Uterus (tissue), 4 donors: ENCODE data around the gene EIF2S3. TPM values are rescaled to one million over a fixed set of nuclear protein-coding genes. Genes with fewer than 3 reads are reported as not detected.

Experiments used
- DNase-seq, 2 donors: peaks; one replicate each; pipeline ENCODE4 v3.0.0-alpha.2; 2019 to 2020
- H3K27ac ChIP-seq, 2 donors: fragments of 200-600 bp; sonication (generic); 1 replicate in 1 of 2; 2 replicates in 1 of 2; pipeline ENCODE4 v1.5.1; 2016 to 2018
- H3K27me3 ChIP-seq, 2 donors: fragments of 200-600 bp; sonication (generic); one replicate each; pipeline ENCODE4 v1.5.1; 2018 to 2019; ENCODE audit warnings: control low read depth in 1 of 2
- H3K36me3 ChIP-seq, 2 donors: fragments of 200-600 bp; sonication (generic); one replicate each; pipeline ENCODE4 v1.5.1; 2019; ENCODE audit warnings: control low read depth in 1 of 2
- H3K4me1 ChIP-seq, 2 donors: fragments of 200-600 bp; sonication (generic); one replicate each; pipeline ENCODE4 v1.5.1; 2018 to 2019; ENCODE audit warnings: control low read depth in 1 of 2
- H3K4me3 ChIP-seq, 2 donors: fragments of 200-600 bp; sonication (generic); 1 replicate in 1 of 2; 2 replicates in 1 of 2; pipeline ENCODE4 v1.5.1; 2018 to 2019; ENCODE audit warnings: mild to moderate bottlenecking in 1 of 2
- H3K9me3 ChIP-seq, 2 donors: fragments of 200-600 bp; sonication (generic); one replicate each; pipeline ENCODE4 v1.5.1; 2019; ENCODE audit warnings: control low read depth in 1 of 2
- CTCF ChIP-seq, 4 experiments: fragments of 200-600 bp in 2 of 4; fragments of 450-650 bp in 2 of 4; sonication (generic) in 2 of 4; IDR thresholded peaks; one replicate each; pipeline ENCODE4 v1.5.1; 2016 to 2019; ENCODE audit warnings: antibody characterized with exemption in 4 of 4, mild to moderate bottlenecking in 2 of 4, moderate library complexity in 1 of 4
- POLR2A ChIP-seq, 2 donors: fragments of 450-650 bp; IDR thresholded peaks; one replicate each; pipeline ENCODE4 v1.6.1; 2016; ENCODE audit warnings: antibody characterized with exemption in 2 of 2, mild to moderate bottlenecking in 1 of 2, moderate library complexity in 1 of 2
- intact Hi-C: fragments of 100-400 bp; cut with DNase I; formaldehyde crosslinking; loops from one replicate; pipeline ENCODE4 v1.15.1; 2023; ENCODE audit warnings: low total_unique reads
- total RNA-seq, 4 donors: library from RNA; depleted of rRNA in 3 of 4; stranded (reverse); fragments of >200 nt in 3 of 4; gene quantifications; one replicate each; pipeline versions ENCODE4 v1.1.0 to v1.2.4, GENCODE V29; 2014 to 2023
- donor health status: DM: yes; HTN: yes; CAD: no.

The EIF2S3 gene
- total RNA-seq, 4 donors from 2014 or later: 86.8 to 374 (median 152) TPM

GRCh38 chrX:24023972-24024669, 30.6 kb upstream of the EIF2S3 start:
- H3K9me3 ChIP-seq: no peaks in the 10 kb centered on the region
- peak overlapping the region; percentile 29 to 74 for H3K4me3 ChIP-seq
- H3K4me1 ChIP-seq: no peaks in the 10 kb centered on the region
- H3K36me3 ChIP-seq: no peaks in the 10 kb centered on the region
- H3K27ac ChIP-seq: peak overlapping the region; percentile 81 to 97
- no peak for TF ChIP-seq POLR2A (IDR thresholded peaks at IDR 0.05)
- no peak for TF ChIP-seq CTCF (IDR thresholded peaks at IDR 0.05)
- H3K27me3 ChIP-seq: peaks cover 0 to 4% of the 10 kb centered on the region in 2 donors
- no peak for DNase-seq
- intact Hi-C loops: loop anchor here (10.0 kb wide), 1 partner anchor 109 kb away; no protein-coding TSS in a partner anchor

- no peaks in the 10 kb centered on the region for H3K9me3 ChIP-seq
- H3K4me1 ChIP-seq: no peaks in the 10 kb centered on the region
- H3K27ac ChIP-seq: peak overlapping the region; percentile 92 to 97
- DNase-seq: peak; percentile 86 to 91
- peak overlapping the region; percentile 54 to 74 for H3K4me3 ChIP-seq
- H3K27me3 ChIP-seq: peaks cover 0 to 4% of the 10 kb centered on the region in 2 donors
- TF ChIP-seq CTCF (IDR thresholded peaks at IDR 0.05) (peak in 2 of 4 experiments; percentile 24 to 39), POLR2A (IDR thresholded peaks at IDR 0.05) (peak; percentile 66 to 83)
- no peaks in the 10 kb centered on the region for H3K36me3 ChIP-seq
- intact Hi-C loops: loop anchor here (10.0 kb wide), 1 partner anchor 110 kb away; no protein-coding TSS in a partner anchor
Observed at GRCh38 chrX:24024819-24025740, 29.7 kb upstream of the EIF2S3 start.

DNA sequence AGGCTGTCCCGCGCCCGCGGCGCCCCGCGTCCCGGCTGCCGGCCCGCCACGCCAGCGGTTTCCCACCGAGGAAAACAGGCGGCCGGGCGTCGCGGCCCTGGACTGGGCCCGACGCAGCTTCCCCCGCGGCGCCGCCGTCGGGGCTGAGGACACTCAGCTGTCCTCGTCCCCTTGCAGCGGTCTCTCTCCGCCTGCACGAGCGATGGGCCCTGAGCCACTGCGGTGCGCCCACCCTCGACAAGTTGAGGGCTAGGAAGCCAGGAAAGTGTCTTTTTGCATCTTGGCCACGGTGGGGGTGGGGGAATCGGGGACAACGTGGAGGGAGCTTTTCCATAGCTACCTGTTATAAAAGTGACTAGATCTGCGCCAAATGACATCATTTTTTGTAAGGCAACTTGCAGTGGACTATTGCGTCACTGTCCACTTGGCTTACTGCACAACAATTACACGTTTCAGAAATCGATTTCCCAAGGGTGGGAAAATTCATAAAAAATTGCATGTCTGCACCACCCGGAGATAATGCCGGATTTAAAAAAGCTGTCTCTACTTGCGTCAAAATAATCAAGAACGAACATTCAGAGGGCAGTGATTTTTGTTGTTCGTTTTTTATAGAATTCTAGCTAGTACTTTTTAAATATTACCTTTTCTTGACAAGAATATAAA, 28.9 kb upstream of the EIF2S3 start:
- H3K4me1 ChIP-seq: no peaks in the 10 kb centered on the region
- intact Hi-C loops: loop anchor here (10.0 kb wide), 1 partner anchor 111 kb away; no protein-coding TSS in a partner anchor
- H3K4me3 ChIP-seq: peak overlapping the region; percentile 54 to 74
- H3K9me3 ChIP-seq: no peaks in the 10 kb centered on the region
- peak in 1 of 2 donors; percentile 55 for DNase-seq
- H3K36me3 ChIP-seq: no peaks in the 10 kb centered on the region
- TF ChIP-seq POLR2A (IDR thresholded peaks at IDR 0.05): peak in 1 of 2 donors; percentile 57
- no peak for TF ChIP-seq CTCF (IDR thresholded peaks at IDR 0.05)
- H3K27ac ChIP-seq: peak overlapping the region; percentile 92 to 97
- peaks cover 0 to 4% of the 10 kb centered on the region in 2 donors for H3K27me3 ChIP-seq

DNA sequence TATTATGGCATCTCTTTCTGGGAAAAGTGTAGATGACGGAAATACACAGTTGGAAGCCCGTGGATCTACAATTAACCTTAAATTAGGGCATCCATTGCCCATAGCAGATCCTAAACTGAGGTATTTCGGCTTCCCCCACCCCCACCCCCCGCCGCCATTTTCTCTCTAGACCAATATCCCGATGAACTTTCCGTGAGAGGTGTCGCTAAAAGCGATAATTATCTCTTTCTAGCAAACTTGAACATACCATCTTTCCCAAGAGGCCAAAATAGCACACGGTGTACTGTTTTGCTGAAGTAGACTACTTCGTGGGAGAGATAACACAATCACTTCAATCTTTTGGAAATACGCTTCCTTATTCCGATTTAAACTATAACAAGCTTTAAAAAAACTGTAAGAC, 28.3 kb upstream of the EIF2S3 start:
- intact Hi-C loops: loop anchor here (10.0 kb wide), 1 partner anchor 112 kb away; no protein-coding TSS in a partner anchor

More for the DNA sequence above, 28.3 kb upstream of the EIF2S3 start:
- peak overlapping the region; percentile 92 to 97 for H3K27ac ChIP-seq
- peaks cover 0 to 4% of the 10 kb centered on the region in 2 donors for H3K27me3 ChIP-seq
- no peaks in the 10 kb centered on the region for H3K9me3 ChIP-seq
- H3K4me1 ChIP-seq: no peaks in the 10 kb centered on the region
- no peaks in the 10 kb centered on the region for H3K36me3 ChIP-seq
- TF ChIP-seq CTCF (IDR thresholded peaks at IDR 0.05) (no peak), POLR2A (IDR thresholded peaks at IDR 0.05) (no peak)
- peak overlapping the region; percentile 54 to 74 for H3K4me3 ChIP-seq
- no peak for DNase-seq
